Heart left ventricle (tissue), 16 donors: ENCODE measurements around the gene DPEP3. TPM values are rescaled to one million over a fixed set of nuclear protein-coding genes. Genes with fewer than 3 reads are reported as not detected.

ENCODE experiments used
- ATAC-seq, 4 donors: fragments of 200-7000 bp; cut with Tn5 transposase; one replicate each; pipeline ENCODE4 v1.9.1; 2020 to 2022; ENCODE audit warnings: moderate library complexity in 4 of 4, mild to moderate bottlenecking in 3 of 4, moderate number of reproducible peaks in 1 of 4
- DNase-seq, 5 donors: peaks; one replicate each; pipeline ENCODE4 v3.0.0-alpha.2; 2020
- H3K27ac ChIP-seq, 12 donors: fragments of 200-600 bp; sonication (generic) in 4 of 12; one replicate each; pipeline versions ENCODE4 v1.5.0 to v1.8.0; 2016 to 2022; ENCODE audit warnings: mild to moderate bottlenecking in 2 of 12
- H3K27me3 ChIP-seq, 9 donors: fragments of 200-600 bp; sonication (generic) in 2 of 9; one replicate each; pipeline versions ENCODE4 v1.5.1 to v1.8.0; 2016 to 2022; ENCODE audit warnings: mild to moderate bottlenecking in 3 of 9
- H3K36me3 ChIP-seq, 9 donors: fragments of 200-600 bp; sonication (generic) in 2 of 9; one replicate each; pipeline versions ENCODE4 v1.5.0 to v1.8.0; 2018 to 2022; ENCODE audit warnings: mild to moderate bottlenecking in 2 of 9
- H3K4me1 ChIP-seq, 12 donors: fragments of 200-600 bp; sonication (generic) in 4 of 12; one replicate each; pipeline versions ENCODE4 v1.5.0 to v1.8.0; 2016 to 2022; ENCODE audit warnings: mild to moderate bottlenecking in 3 of 12
- H3K4me3 ChIP-seq, 12 donors: fragments of 200-600 bp; sonication (generic) in 4 of 12; one replicate each; pipeline versions ENCODE4 v1.5.0 to v1.8.0; 2017 to 2022; ENCODE audit warnings: mild to moderate bottlenecking in 9 of 12, moderate library complexity in 4 of 12
- H3K9me3 ChIP-seq, 12 donors: fragments of 200-600 bp; sonication (generic) in 4 of 12; one replicate each; pipeline versions ENCODE4 v1.5.0 to v1.8.0; 2016 to 2022; ENCODE audit warnings: mild to moderate bottlenecking in 1 of 12
- CTCF ChIP-seq, 12 donors: fragments of 200-600 bp; sonication (generic) in 4 of 12; IDR thresholded peaks; one replicate each; pipeline versions ENCODE4 v1.5.0 to v1.8.0; 2018 to 2022; ENCODE audit warnings: antibody characterized with exemption in 12 of 12, mild to moderate bottlenecking in 5 of 12
- POLR2A ChIP-seq, 2 donors: fragments of 450-650 bp; IDR thresholded peaks; one replicate each; pipeline ENCODE4 v1.6.1; 2017; ENCODE audit warnings: antibody characterized with exemption in 2 of 2, mild to moderate bottlenecking in 2 of 2, moderate library complexity in 2 of 2
- WGBS, 4 donors: extraction: QIAGEN DNeasy Blood & Tissue Kit in 2 of 4; methylation state at CpG; one replicate each; pipeline versions ENCODE4 v1.1.5 to v1.1.7; 2013 to 2018; 5-methylcytosine and 5-hydroxymethylcytosine counted together
- intact Hi-C, 10 donors: fragments of 100-400 bp; cut with DNase I; formaldehyde crosslinking; loops; one replicate each; pipeline versions ENCODE4 v1.11.1 to v1.14.2; 2022
- polyA plus RNA-seq, 2 donors: library from polyadenylated mRNA; stranded (reverse); fragments of 200-250 nt; gene quantifications; one replicate each; pipeline ENCODE4 v1.2.3, GENCODE V29; 2013
- total RNA-seq, 9 donors: library from RNA; depleted of rRNA in 2 of 9; stranded (reverse); fragments of >200 nt in 2 of 9; fragmentation: NEBNext Ultra II Directional in 3 of 9; extraction: Animal tissue kit (Norgen Biotek cat#: 25700) in 3 of 9; gene quantifications; one replicate each; pipeline versions ENCODE4 v1.1.0 to v1.2.4, GENCODE V29; 2016 to 2023
- donor health status: ischemic (EF 13 %, LVEDD 7.1; RV severe dilation, severe dysfunction).
- donor health status: healthy with polysubstance abuse.
- donor health status: DM: no; HTN: yes; CAD: no.
- donor health status: DM: no; HTN: no; CAD: no.
- donor health status: ischemic (EF 25% LVEDD 6.9; RV normal size, moderate dysfunction).
- donor health status: ischemic (EF 25% LVEDD 5.7; RV mildly dilated, moderate dysfunction).
- donor health status: healthy.
- donor health status: DM: yes; HTN: yes; CAD: no.
- donor health status: ischemic (EF 35%, LVEDD 5.7; RV mildly dilated, moderate dysfunction).
- donor health status: nonischemic (EF 11% LVEDD 7.7; RV severe dilation, severe dysfunction).
- donor health status: DM: yes; HTN: yes; CAD: no.
- donor health status: PGD.
- donor health status: ischemic (EF 29% LVEDD 5.4; RV normal size, mild dysfunction).
- donor health status: nonischemic (EF 23%, LVEDD 6.1; RV moderate dilation, normal function).

The DPEP3 gene
- total and polyA plus RNA-seq, 11 donors, result 0.13 to 0.16 TPM; not detected in 9

DNA sequence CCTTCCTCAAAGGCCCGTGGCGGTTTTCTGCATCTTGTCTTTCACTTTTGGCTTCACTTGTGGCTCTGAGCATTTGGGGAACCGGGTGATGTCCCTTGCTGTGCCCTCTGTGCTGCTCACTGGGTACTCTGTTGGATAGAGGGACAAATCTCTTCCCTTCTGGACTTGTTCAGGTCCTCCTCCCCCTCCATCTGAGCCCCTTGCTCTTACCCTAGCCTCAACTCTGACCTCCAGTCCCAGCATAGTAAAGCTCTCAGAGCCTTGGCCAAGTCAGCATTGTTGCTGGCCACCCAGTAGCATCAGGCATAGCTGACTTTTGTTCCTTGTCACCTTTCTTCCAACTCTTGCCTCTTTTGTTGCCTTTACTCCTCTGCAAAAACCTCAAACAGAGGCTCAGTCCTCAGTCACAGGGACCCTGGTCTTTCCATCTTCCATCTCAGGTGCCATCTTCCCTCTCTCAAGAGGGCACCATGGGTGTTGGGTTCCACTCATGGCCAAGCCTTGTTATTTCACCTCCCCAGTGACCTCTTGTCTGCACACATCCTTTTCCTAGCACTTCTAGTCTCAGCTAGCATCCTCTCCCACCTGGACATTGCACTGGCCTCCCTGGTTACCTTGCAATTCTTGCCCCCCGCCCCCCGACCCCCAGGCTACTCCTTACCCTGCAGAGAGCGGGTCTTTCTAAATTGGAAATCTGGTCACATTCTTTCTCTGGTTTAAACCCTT is 43.3 kb downstream of the DPEP3 start:
- ATAC-seq (no peak), DNase-seq (peak in 1 of 5 donors; percentile 72)
- peak overlapping the region; percentile 57 to 98 (median 77) for H3K4me3 ChIP-seq
- peaks cover 0 to 63% (median 39%) of the 10 kb centered on the region in 9 donors for H3K36me3 ChIP-seq
- intact Hi-C loops, result loop anchor here in 5 of 10 donors (5.0 to 10.0 kb wide), 3 partner anchors 98 to 412 kb away; partner anchors contain the start of gene RIPOR1 (in 2 of the 5)
- no peaks in the 10 kb centered on the region for H3K27me3 ChIP-seq
- H3K4me1 ChIP-seq, result peaks cover 0 to 43% (median 23%) of the 10 kb centered on the region in 12 donors
- 46 to 48% (median 47%) methylated on average over 6 of the region's 6 CpGs for whole genome bisulfite sequencing, 4 donors
- TF ChIP-seq CTCF (IDR thresholded peaks at IDR 0.05) (no peak), POLR2A (IDR thresholded peaks at IDR 0.05) (no peak)
- H3K27ac ChIP-seq, result peak overlapping the region; percentile 82 to 99 (median 92)
- H3K9me3 ChIP-seq, result no peaks in the 10 kb centered on the region

- H3K4me3 ChIP-seq, result peak within 1 kb of the TSS; percentile 57 to 98 (median 77)
- ATAC-seq (peak; percentile 2 to 48 (median 16)), DNase-seq (peak in 4 of 5 donors; percentile 56 to 75 (median 70))
- intact Hi-C loops, result loop anchor here in 5 of 10 donors (5.0 to 10.0 kb wide), 3 partner anchors 98 to 412 kb away; partner anchors contain the start of gene RIPOR1 (in 2 of the 5)
- peak within 1 kb of the TSS; percentile 82 to 99 (median 92) for H3K27ac ChIP-seq
- peaks cover 0 to 62% (median 33%) of the 10 kb centered on the region in 9 donors for H3K36me3 ChIP-seq
- peak in 1 of 2 donors; percentile 27 for TF ChIP-seq POLR2A (IDR thresholded peaks at IDR 0.05)
- no peak for TF ChIP-seq CTCF (IDR thresholded peaks at IDR 0.05)
- H3K27me3 ChIP-seq, result no peaks in the 10 kb centered on the region
- H3K9me3 ChIP-seq, result no peaks in the 10 kb centered on the region
- WGBS, 4 donors, result 0 to 2% (median 1%) methylated on average over 32 to 54 of the region's 54 CpGs
- peaks cover 0 to 42% (median 23%) of the 10 kb centered on the region in 12 donors for H3K4me1 ChIP-seq
These were observed 44.0 kb downstream of the DPEP3 start, which contains the start of gene PSMB10 for GRCh38 chr16:67936124-67936879. TSS of gene PSMB10 (minus strand) at chr16:67936850. CDS start at chr16:67936749, 101 bp downstream.

GRCh38 chr16:67935402-67936123 is 44.7 kb downstream of the DPEP3 start:
- TF ChIP-seq CTCF (IDR thresholded peaks at IDR 0.05) (no peak), POLR2A (IDR thresholded peaks at IDR 0.05) (peak; percentile 13 to 68)
- H3K4me3 ChIP-seq, result peak overlapping the region; percentile 57 to 98 (median 77)
- H3K27ac ChIP-seq, result peak overlapping the region; percentile 82 to 99 (median 92)
- H3K27me3 ChIP-seq, result no peaks in the 10 kb centered on the region
- 1 to 4% (median 3%) methylated on average over 28 to 55 of the region's 55 CpGs for WGBS, 4 donors
- peaks cover 0 to 59% (median 27%) of the 10 kb centered on the region in 9 donors for H3K36me3 ChIP-seq
- ATAC-seq (peak; percentile 89 to 93 (median 92)), DNase-seq (peak; percentile 95 to 96 (median 95))
- intact Hi-C loops, result loop anchor here in 5 of 10 donors (1.0 to 10.0 kb wide), 4 partner anchors 33 to 411 kb away; partner anchors contain the start of genes RIPOR1 (in 2 of the 5) and SLC12A4 (in 1 of the 5)
- no peaks in the 10 kb centered on the region for H3K9me3 ChIP-seq
- H3K4me1 ChIP-seq, result peaks cover 0 to 42% (median 23%) of the 10 kb centered on the region in 12 donors
